Measurements from ENCODE around the gene ALDH3A1. TPM values are rescaled to one million over a fixed set of nuclear protein-coding genes. Genes with fewer than 3 reads are reported as not detected.
"Not testable (repeated sequence)": the region's sequence is repeated elsewhere in the genome, so short reads cannot be mapped to it uniquely, and the experiment has no call there.

Gene ALDH3A1
- total and polyA plus RNA-seq, 2 donors: 1.5 to 5.3 TPM

DNA sequence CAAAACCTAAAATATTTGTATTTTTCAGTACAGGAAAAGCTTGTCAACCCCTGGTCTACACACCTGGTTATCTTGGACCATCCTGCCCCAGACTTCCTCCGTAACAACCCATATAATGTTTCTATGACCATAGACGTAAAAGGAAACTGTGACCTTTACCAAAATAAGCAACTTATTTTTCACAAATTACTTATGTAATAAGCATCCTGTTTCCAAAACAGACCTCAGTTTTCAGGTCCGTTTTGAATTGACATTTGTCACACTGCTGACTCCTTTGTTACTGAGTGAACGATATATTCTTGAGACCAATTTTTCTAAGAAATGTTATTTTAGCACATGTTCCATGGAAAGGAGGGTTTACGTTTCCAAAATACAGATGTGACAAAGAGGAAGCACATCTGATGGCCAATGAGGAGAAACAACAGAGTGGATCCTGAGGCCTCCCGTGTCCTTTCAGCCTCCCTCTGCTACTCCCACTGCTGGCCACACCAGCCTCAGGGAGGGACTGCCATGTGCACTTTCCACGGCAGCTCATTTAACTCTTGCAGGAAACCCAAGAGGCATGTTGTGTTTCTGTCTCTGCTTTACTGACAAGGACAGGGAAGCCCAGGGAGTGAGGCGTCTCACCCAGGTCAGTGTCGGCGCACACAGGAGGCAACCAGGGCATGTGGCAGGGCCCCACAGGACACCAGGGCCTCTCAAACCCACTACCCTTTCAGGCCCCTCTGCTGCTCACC, 20.1 kb upstream of the ALDH3A1 start:
- 56% methylated on average over 10 of the region's 10 CpGs for WGBS
- Histone ChIP-seq H3K36me3 (ENCODE audit: insufficient read depth) (no peaks in the 10 kb centered on the region), H3K27ac (ENCODE audit: low read depth) (no peak overlapping the region), H3K4me1 (ENCODE audit: insufficient read depth) (no peaks in the 10 kb centered on the region), H3K4me3 (ENCODE audit: low read depth, low read length) (no peak overlapping the region)
- DNase-seq (ENCODE audit: extremely low spot score): no peak

DNA sequence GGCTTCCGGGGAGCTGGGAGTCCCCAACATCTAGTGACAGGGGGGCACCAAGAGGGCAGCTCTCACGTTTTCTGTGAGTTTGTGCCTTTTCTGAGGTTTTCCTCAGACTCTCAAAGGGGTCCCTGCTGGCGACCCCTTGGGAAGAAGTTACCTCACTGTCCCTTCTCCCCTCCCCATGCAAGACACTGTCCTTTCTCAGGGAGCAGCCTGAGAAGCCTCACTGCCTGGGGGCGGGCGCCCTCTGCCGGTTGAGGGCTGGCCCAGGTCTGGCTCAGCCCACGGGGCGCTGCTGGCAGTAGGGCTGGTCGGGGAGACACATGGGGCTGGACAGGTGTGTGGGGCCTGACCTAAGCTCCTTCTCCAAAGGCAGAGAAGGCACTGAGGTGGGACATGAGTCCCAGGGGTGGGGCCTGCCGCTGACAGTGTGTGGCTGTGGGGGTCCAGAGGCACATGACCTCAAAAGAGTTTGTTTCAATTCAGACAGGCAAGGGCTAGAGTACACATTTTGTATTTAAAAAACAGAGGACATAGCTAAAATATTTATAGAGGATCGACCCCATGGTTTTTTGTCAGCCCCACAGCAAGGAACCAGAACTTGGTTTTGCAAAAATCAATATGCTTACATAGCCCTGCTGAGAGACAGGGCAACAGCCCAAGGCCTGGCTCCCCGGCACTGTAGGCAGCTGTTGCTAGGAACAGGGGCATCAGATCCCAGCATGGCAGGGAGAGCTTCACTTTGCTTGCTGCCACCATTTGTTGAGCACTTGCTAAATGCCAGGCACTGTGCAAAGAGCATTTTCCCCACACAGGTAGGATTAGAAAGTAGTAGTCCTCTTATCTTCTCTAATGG, 18.5 kb upstream of the ALDH3A1 start:
- no peak for DNase-seq (ENCODE audit: extremely low spot score)
- Histone ChIP-seq H3K4me1 (ENCODE audit: insufficient read depth) (no peaks in the 10 kb centered on the region), H3K36me3 (ENCODE audit: insufficient read depth) (no peaks in the 10 kb centered on the region), H3K4me3 (ENCODE audit: low read depth, low read length) (no peak overlapping the region), H3K27ac (ENCODE audit: low read depth) (no peak overlapping the region)
- 18% methylated on average over 12 of the region's 12 CpGs for WGBS

GRCh38 chr17:19766016-19766415, 17.9 kb upstream of the ALDH3A1 start:
- no peaks in the 10 kb centered on the region for H3K36me3 ChIP-seq (ENCODE audit: insufficient read depth)
- H3K27ac ChIP-seq (ENCODE audit: low read depth): no peak overlapping the region
- no peaks in the 10 kb centered on the region for H3K4me1 ChIP-seq (ENCODE audit: insufficient read depth)
- H3K4me3 ChIP-seq (ENCODE audit: low read depth, low read length): no peak overlapping the region
- DNase-seq (ENCODE audit: extremely low spot score): no peak
- WGBS: 74% methylated on average over 7 of the region's 7 CpGs

DNA sequence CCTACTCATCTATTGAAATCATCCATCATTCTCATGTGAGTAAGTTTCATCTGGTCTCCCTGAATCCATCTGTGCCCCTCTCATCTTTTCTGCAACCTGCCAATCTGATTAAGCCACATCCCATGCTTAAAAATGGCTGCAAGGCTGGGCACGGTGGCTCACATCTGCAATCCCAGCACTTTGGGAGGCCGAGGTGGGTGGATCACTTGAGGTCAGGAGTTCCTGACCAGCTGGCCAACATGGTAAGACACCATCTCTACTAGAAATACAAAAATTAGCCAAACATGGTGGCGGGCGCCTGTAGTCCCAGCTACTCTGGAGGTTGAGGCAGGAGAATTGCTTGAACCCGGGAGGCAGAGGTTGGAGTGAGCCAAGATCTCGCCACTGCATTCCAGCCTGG, 15.9 kb upstream of the ALDH3A1 start:
- H3K36me3 ChIP-seq (ENCODE audit: insufficient read depth); DNase-seq (ENCODE audit: extremely low spot score); H3K4me3 ChIP-seq (ENCODE audit: low read depth, low read length); H3K4me1 ChIP-seq (ENCODE audit: insufficient read depth); H3K27ac ChIP-seq (ENCODE audit: low read depth): not testable (repeated sequence)
- WGBS: 92% methylated on average over 6 of the region's 6 CpGs

GRCh38 chr17:19763416-19763815, 15.3 kb upstream of the ALDH3A1 start:
- Histone ChIP-seq H3K27ac (ENCODE audit: low read depth) (no peak overlapping the region), H3K36me3 (ENCODE audit: insufficient read depth) (no peaks in the 10 kb centered on the region), H3K4me1 (ENCODE audit: insufficient read depth) (no peaks in the 10 kb centered on the region), H3K4me3 (ENCODE audit: low read depth, low read length) (no peak overlapping the region)
- whole genome bisulfite sequencing: 98% methylated on average over 2 of the region's 2 CpGs
- no peak for DNase-seq (ENCODE audit: extremely low spot score)

GRCh38 chr17:19762515-19762961, 14.4 kb upstream of the ALDH3A1 start:
- WGBS: 44% methylated on average over 15 of the region's 15 CpGs
- Histone ChIP-seq H3K4me1 (ENCODE audit: insufficient read depth) (no peaks in the 10 kb centered on the region), H3K27ac (ENCODE audit: low read depth) (no peak overlapping the region), H3K36me3 (ENCODE audit: insufficient read depth) (no peaks in the 10 kb centered on the region), H3K4me3 (ENCODE audit: low read depth, low read length) (no peak overlapping the region)
- no peak for DNase-seq (ENCODE audit: extremely low spot score)

DNA sequence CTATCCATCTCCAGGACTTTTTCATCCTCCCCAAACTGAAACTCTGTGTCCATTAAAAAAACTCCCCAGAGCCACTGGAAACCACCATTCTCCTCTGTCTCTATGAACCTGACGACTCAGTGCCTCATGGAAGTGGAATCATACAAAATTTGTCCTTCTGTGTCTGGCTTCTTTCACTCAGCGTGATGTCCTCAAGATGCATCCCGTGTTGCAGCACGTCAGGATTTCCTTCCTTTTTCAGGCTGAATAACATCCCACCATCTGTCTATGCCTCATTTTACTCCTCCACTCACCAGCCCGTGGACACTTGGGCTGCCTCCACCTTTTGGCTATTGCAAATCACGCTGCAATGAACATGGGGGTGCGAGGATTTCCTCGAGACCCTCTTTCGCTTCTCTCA, 12.6 kb upstream of the ALDH3A1 start:
- H3K36me3 ChIP-seq (ENCODE audit: insufficient read depth): no peaks in the 10 kb centered on the region
- no peak overlapping the region for H3K4me3 ChIP-seq (ENCODE audit: low read depth, low read length)
- H3K4me1 ChIP-seq (ENCODE audit: insufficient read depth): no peaks in the 10 kb centered on the region
- H3K27ac ChIP-seq (ENCODE audit: low read depth): no peak overlapping the region
- 65% methylated on average over 9 of the region's 9 CpGs for WGBS
- no peak for DNase-seq (ENCODE audit: extremely low spot score)

- 83% methylated on average over 24 of the region's 24 CpGs for WGBS
- Histone ChIP-seq H3K36me3 (ENCODE audit: insufficient read depth) (no peaks in the 10 kb centered on the region), H3K27ac (ENCODE audit: low read depth) (no peak overlapping the region), H3K4me1 (ENCODE audit: insufficient read depth) (no peaks in the 10 kb centered on the region), H3K4me3 (ENCODE audit: low read depth, low read length) (no peak overlapping the region)
- DNase-seq (ENCODE audit: extremely low spot score): no peak
Observed at GRCh38 chr17:19759568-19760549, 11.8 kb upstream of the ALDH3A1 start.

- WGBS: 91% methylated on average over 12 of the region's 12 CpGs
- H3K36me3 ChIP-seq (ENCODE audit: insufficient read depth): no peaks in the 10 kb centered on the region
- H3K4me1 ChIP-seq (ENCODE audit: insufficient read depth): no peaks in the 10 kb centered on the region
- no peak overlapping the region for H3K27ac ChIP-seq (ENCODE audit: low read depth)
- no peak for DNase-seq (ENCODE audit: extremely low spot score)
- no peak overlapping the region for H3K4me3 ChIP-seq (ENCODE audit: low read depth, low read length)
Observed at GRCh38 chr17:19757536-19758180, 9.6 kb upstream of the ALDH3A1 start.

- Histone ChIP-seq H3K4me3 (ENCODE audit: low read depth, low read length) (no peak overlapping the region), H3K4me1 (ENCODE audit: insufficient read depth) (no peaks in the 10 kb centered on the region), H3K27ac (ENCODE audit: low read depth) (no peak overlapping the region), H3K36me3 (ENCODE audit: insufficient read depth) (no peaks in the 10 kb centered on the region)
- no peak for DNase-seq (ENCODE audit: extremely low spot score)
- WGBS: 65% methylated on average over 10 of the region's 10 CpGs
Observed at GRCh38 chr17:19756546-19756945, 8.4 kb upstream of the ALDH3A1 start.

- DNase-seq (ENCODE audit: extremely low spot score): no peak
- no peak overlapping the region for H3K27ac ChIP-seq (ENCODE audit: low read depth)
- no peaks in the 10 kb centered on the region for H3K36me3 ChIP-seq (ENCODE audit: insufficient read depth)
- no peak overlapping the region for H3K4me3 ChIP-seq (ENCODE audit: low read depth, low read length)
- no peaks in the 10 kb centered on the region for H3K4me1 ChIP-seq (ENCODE audit: insufficient read depth)
- 92% methylated on average over 11 of the region's 11 CpGs for WGBS
Observed at GRCh38 chr17:19755821-19756510, 7.9 kb upstream of the ALDH3A1 start.

GRCh38 chr17:19755392-19755791, 7.3 kb upstream of the ALDH3A1 start:
- 92% methylated on average over 6 of the region's 6 CpGs for WGBS
- no peak for DNase-seq (ENCODE audit: extremely low spot score)
- no peak overlapping the region for H3K27ac ChIP-seq (ENCODE audit: low read depth)
- H3K4me1 ChIP-seq (ENCODE audit: insufficient read depth): no peaks in the 10 kb centered on the region
- H3K36me3 ChIP-seq (ENCODE audit: insufficient read depth): no peaks in the 10 kb centered on the region
- H3K4me3 ChIP-seq (ENCODE audit: low read depth, low read length): no peak overlapping the region
